ENCODE data around the gene THSD4.

THSD4 gene

DNA sequence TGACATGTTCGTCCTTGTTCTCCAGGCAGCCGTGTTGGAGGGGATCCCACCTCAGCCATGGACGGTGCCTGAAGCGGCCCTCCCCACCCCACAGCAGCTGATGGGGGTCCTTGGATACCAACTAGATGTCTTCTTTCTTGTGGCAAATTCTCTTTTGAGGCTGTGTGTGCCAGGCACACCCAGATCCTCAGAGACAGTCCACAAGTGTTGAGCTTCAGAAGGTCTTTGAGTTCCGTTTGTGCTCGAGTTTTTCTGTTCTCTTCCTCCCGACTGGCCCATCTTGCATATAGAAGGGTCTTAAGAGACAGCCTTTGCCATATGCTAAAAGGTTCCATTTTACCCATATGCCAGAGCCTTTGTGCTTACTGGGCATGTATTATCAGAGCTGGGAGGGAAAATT lies 227.4 kb downstream of the THSD4 start:
- no peak overlapping the region for H3K4me3 ChIP-seq (ENCODE audit: control insufficient read depth, low read depth, low read length)
- DNase-seq (ENCODE audit: low read depth): no peak
- TF ChIP-seq, protein P1, sequence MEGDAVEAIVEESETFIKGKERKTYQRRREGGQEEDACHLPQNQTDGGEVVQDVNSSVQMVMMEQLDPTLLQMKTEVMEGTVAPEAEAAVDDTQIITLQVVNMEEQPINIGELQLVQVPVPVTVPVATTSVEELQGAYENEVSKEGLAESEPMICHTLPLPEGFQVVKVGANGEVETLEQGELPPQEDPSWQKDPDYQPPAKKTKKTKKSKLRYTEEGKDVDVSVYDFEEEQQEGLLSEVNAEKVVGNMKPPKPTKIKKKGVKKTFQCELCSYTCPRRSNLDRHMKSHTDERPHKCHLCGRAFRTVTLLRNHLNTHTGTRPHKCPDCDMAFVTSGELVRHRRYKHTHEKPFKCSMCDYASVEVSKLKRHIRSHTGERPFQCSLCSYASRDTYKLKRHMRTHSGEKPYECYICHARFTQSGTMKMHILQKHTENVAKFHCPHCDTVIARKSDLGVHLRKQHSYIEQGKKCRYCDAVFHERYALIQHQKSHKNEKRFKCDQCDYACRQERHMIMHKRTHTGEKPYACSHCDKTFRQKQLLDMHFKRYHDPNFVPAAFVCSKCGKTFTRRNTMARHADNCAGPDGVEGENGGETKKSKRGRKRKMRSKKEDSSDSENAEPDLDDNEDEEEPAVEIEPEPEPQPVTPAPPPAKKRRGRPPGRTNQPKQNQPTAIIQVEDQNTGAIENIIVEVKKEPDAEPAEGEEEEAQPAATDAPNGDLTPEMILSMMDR (conservative IDR thresholded peaks at IDR 0.05; ENCODE audit: control insufficient read depth, insufficient read depth, low read depth, low read length): no peak

DNA sequence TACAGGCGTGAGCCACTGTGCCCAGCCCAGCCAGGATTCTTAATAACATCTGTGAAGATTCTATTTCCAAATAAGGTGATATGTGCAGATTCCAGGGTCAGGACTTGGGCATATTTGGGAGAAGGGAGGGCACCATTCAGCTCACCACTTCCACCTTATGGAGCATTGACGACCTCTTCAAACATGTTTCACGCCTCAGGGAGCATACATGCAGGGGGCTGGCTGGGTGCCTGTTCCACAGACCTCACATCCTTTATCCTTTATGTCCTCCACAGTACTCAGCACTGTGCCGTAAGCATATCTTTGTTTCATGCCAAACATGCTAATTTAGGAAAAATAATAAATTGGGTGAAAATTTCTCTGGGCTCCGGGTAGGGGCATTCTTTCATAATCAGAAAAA lies 229.0 kb downstream of the THSD4 start:
- DNase-seq (ENCODE audit: low read depth): no peak
- H3K4me3 ChIP-seq (ENCODE audit: control insufficient read depth, low read depth, low read length): no peak overlapping the region
- TF ChIP-seq, protein P1 (conservative IDR thresholded peaks at IDR 0.05; ENCODE audit: control insufficient read depth, insufficient read depth, low read depth, low read length): no peak

DNA sequence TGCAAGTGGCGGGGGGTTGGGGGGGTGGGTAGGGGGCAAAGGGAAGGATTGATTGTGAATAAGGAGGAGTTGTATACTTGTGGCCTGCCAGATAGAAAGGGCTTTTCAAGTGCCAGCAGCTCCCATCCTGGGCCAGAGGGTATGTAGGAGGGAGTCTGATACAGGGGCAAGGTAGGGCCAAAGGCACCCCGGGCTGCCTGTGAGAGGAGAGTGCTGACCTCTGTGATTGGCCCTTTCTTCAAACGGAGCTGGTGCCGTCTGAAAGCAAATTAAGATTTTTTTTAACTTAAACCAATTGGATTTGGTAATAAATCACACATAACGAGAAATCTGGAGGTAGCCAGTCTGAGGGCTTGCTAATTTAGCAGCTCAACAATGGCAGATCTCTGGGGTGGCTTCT lies 229.9 kb downstream of the THSD4 start:
- H3K4me3 ChIP-seq (ENCODE audit: control insufficient read depth, low read depth, low read length): no peak overlapping the region
- DNase-seq (ENCODE audit: low read depth): no peak
- TF ChIP-seq, protein P1 (conservative IDR thresholded peaks at IDR 0.05; ENCODE audit: control insufficient read depth, insufficient read depth, low read depth, low read length): no peak

DNA sequence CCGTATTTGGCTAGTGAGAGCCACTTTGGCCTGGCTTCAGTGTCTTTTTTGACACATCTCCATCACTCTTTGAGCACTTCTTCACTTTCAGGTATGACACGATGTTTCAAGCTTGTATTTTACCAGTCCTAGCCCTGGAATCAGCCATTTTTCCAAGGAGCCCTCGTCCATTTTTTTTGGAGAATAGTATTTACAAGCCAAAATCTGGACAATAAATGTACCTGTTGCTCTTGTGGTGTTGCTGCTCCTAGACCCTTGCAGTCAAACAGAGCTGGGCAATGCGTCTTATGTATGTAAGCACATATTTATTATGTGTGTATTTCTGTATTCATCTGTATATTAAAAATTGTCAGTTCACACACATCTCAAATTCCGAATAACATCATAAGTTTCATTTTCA lies 231.2 kb downstream of the THSD4 start:
- DNase-seq (ENCODE audit: low read depth): no peak
- H3K4me3 ChIP-seq (ENCODE audit: control insufficient read depth, low read depth, low read length): no peak overlapping the region
- TF ChIP-seq, protein P1 (conservative IDR thresholded peaks at IDR 0.05; ENCODE audit: control insufficient read depth, insufficient read depth, low read depth, low read length): no peak

DNA sequence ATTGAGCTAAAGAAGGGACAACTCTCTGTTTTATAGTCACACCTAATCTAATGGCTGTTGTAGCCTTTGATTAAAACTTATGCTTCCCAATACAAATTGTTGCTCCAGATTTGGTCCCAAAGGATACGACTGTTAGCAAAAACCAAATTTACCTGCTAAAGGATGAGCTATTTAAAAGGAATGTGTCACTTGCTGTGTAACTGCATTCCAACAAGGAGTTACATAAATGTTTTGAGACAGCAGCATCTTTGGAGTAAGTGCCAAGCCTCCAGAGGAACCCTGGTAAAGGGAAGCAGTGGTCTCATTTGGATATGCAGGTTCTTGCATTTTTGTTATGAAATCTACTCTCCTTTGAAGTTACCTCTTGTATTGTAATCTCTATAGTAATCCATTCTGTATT lies 233.3 kb downstream of the THSD4 start:
- H3K4me3 ChIP-seq (ENCODE audit: control insufficient read depth, low read depth, low read length): no peak overlapping the region
- DNase-seq (ENCODE audit: low read depth): no peak
- TF ChIP-seq, protein P1 (conservative IDR thresholded peaks at IDR 0.05; ENCODE audit: control insufficient read depth, insufficient read depth, low read depth, low read length): no peak

DNA sequence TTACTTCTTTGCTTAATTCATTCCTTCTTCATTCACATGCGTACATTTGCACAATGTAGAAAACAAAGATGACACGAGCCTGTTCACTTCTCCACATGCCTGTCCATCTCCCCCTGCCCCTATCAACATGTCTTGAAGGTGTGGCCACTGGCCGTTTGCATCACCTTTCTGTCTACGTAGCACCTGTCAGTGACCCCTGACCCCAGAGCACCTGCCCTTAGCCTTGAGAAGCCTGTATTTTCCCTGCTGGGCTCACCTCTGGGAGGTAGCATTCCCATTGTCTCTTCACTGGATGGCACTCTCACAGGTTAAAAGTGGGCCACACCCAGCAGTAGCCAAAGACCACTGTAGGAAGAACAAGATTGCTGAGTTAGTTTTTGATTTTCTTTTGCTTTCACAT lies 234.1 kb downstream of the THSD4 start:
- H3K4me3 ChIP-seq (ENCODE audit: control insufficient read depth, low read depth, low read length): no peak overlapping the region
- TF ChIP-seq, protein P1 (conservative IDR thresholded peaks at IDR 0.05; ENCODE audit: control insufficient read depth, insufficient read depth, low read depth, low read length): no peak
- DNase-seq (ENCODE audit: low read depth): no peak
